ENCODE measurements around the gene PSMB8. TPM values are rescaled to one million over a fixed set of nuclear protein-coding genes. Genes with fewer than 3 reads are reported as not detected.

The PSMB8 gene
- total RNA-seq, 1 experiment from 2014 or later: 70.8 TPM

GRCh38 chr6:32794510-32794909 lies 49.3 kb downstream of the PSMB8 start:
- ChIA-PET CTCF (no interaction called here), POLR2A (ENCODE audit: unreplicated experiment) (no interaction called here)
- no peaks in the 10 kb centered on the region for H3K4me1 ChIP-seq (replicated peaks; ENCODE audit: insufficient read depth)
- intact Hi-C loops (cut with micrococcal nuclease; ENCODE audit: unreplicated experiment): loop anchor here (10.0 kb wide), 2 partner anchors 70 to 90 kb away; no protein-coding TSS in a partner anchor
- H3K79me2 ChIP-seq (ENCODE audit: low read depth): no peaks in the 10 kb centered on the region
- TF ChIP-seq CTCF (conservative IDR thresholded peaks at IDR 0.05): no peak
- no peak for TF ChIP-seq EZH2 (IDR thresholded peaks at IDR 0.05; ENCODE audit: low read depth)
- no peak overlapping the region for H3K27ac ChIP-seq
- peaks cover 52% of the 10 kb centered on the region for H3K27me3 ChIP-seq (ENCODE audit: insufficient read depth, low read depth)
- peaks cover 5% of the 10 kb centered on the region; the same call in 1 of the 2 replicates for H3K9me3 ChIP-seq (ENCODE audit: insufficient read depth, low read depth)
- no peaks in the 10 kb centered on the region for H4K20me1 ChIP-seq (ENCODE audit: insufficient read depth)
- no peak for DNase-seq
- no peak overlapping the region for H2AFZ ChIP-seq
- no peak overlapping the region for H3K4me3 ChIP-seq
- H3F3A ChIP-seq (ENCODE audit: insufficient read depth, low read depth): no peaks in the 10 kb centered on the region
- no TSS peak for BruUV-seq (replicated peaks)
- H3K4me2 ChIP-seq: no peak overlapping the region
- no peaks in the 10 kb centered on the region for H3K36me3 ChIP-seq (ENCODE audit: low read depth)
- H3K9me2 ChIP-seq (ENCODE audit: insufficient read depth): no peaks in the 10 kb centered on the region

- H3K9me3 ChIP-seq (ENCODE audit: insufficient read depth, low read depth): no peaks in the 10 kb centered on the region
- no peak overlapping the region for H3K27ac ChIP-seq
- intact Hi-C loops (cut with micrococcal nuclease; ENCODE audit: unreplicated experiment): loop anchor here (10.0 kb wide), 2 partner anchors 72 to 88 kb away; no protein-coding TSS in a partner anchor
- ChIA-PET POLR2A (ENCODE audit: unreplicated experiment) (interaction anchor here (0.7 kb wide), 1 partner anchor 90 kb away, joined by 3 read pairs; no protein-coding TSS in a partner anchor), CTCF (no interaction called here)
- DNase-seq: no peak
- peaks cover 52% of the 10 kb centered on the region for H3K27me3 ChIP-seq (ENCODE audit: insufficient read depth, low read depth)
- no peaks in the 10 kb centered on the region for H3K9me2 ChIP-seq (ENCODE audit: insufficient read depth)
- H3K79me2 ChIP-seq (ENCODE audit: low read depth): no peaks in the 10 kb centered on the region
- no peaks in the 10 kb centered on the region for H3F3A ChIP-seq (ENCODE audit: insufficient read depth, low read depth)
- no TSS peak for BruUV-seq (replicated peaks)
- H3K4me2 ChIP-seq: no peak overlapping the region
- H2AFZ ChIP-seq: no peak overlapping the region
- TF ChIP-seq CTCF (conservative IDR thresholded peaks at IDR 0.05) (no peak), EZH2 (IDR thresholded peaks at IDR 0.05; ENCODE audit: low read depth) (no peak)
- H3K4me3 ChIP-seq: no peak overlapping the region
- H3K4me1 ChIP-seq (replicated peaks; ENCODE audit: insufficient read depth): no peaks in the 10 kb centered on the region
- no peaks in the 10 kb centered on the region for H4K20me1 ChIP-seq (ENCODE audit: insufficient read depth)
- H3K36me3 ChIP-seq (ENCODE audit: low read depth): no peaks in the 10 kb centered on the region
Measured at GRCh38 chr6:32792901-32793435, 50.9 kb downstream of the PSMB8 start.

Other genes starting within 250 kb of the PSMB8 start
- not detected in 2 replicates for gene HLA-DQA1, start 206.6 kb downstream of the PSMB8 start, total RNA-seq (2021)
- gene HLA-DQB1, start 177.4 kb downstream of the PSMB8 start, total RNA-seq (2021): 3.8 and 5.9 TPM in 2 replicates
- gene HLA-DQA2, start 102.7 kb downstream of the PSMB8 start, total RNA-seq (2021): not detected in 2 replicates
- gene HLA-DQB2, start 80.5 kb downstream of the PSMB8 start, total RNA-seq (2021): not detected in 2 replicates
- 3.4 and 4.3 TPM in 2 replicates for gene HLA-DOB, start 27.0 kb downstream of the PSMB8 start, total RNA-seq (2021)
- gene TAP2, start 5.3 kb downstream of the PSMB8 start, total RNA-seq (2021): 70.6 and 91.2 TPM in 2 replicates
- 23.1 and 23.4 TPM in 2 replicates for gene TAP1, start 9.7 kb upstream of the PSMB8 start, total RNA-seq (2021)
- gene PSMB9, start 10.1 kb upstream of the PSMB8 start, total RNA-seq (2021): 37.6 and 48.4 TPM in 2 replicates
- gene HLA-DMB, start 97.0 kb upstream of the PSMB8 start, total RNA-seq (2021): 0.73 and 1.1 TPM in 2 replicates
- 18.3 and 22.1 TPM in 2 replicates for gene HLA-DMA, start 109.0 kb upstream of the PSMB8 start, total RNA-seq (2021)
- 130 and 157 TPM in 2 replicates for gene BRD2, start 124.5 kb upstream of the PSMB8 start, total RNA-seq (2021)
- not detected in 2 replicates for gene HLA-DOA, start 165.5 kb upstream of the PSMB8 start, total RNA-seq (2021)
- gene HLA-DPA1, start 229.6 kb upstream of the PSMB8 start, total RNA-seq (2021): not detected in 2 replicates
- gene HLA-DPB1, start 231.9 kb upstream of the PSMB8 start, total RNA-seq (2021): not detected in 2 replicates